Cardiac muscle cell (in vitro differentiated cells and primary cell): ENCODE data around the gene GPR27. TPM values are rescaled to one million over a fixed set of nuclear protein-coding genes. Genes with fewer than 3 reads are reported as not detected.

ENCODE experiments used
- DNase-seq, 2 donors: peaks; one replicate each; pipeline versions ENCODE4 v3.0.0 to v3.0.0-alpha.2; 2010 to 2017; ENCODE audit warnings: low read depth in 1 of 2, low spot score in 1 of 2
- H3K27ac ChIP-seq: fragments of 200-600 bp; sonication (generic); 2 replicates; pipeline ENCODE4 v1.5.1; 2016
- H3K27me3 ChIP-seq: fragments of 200-600 bp; sonication (generic); 2 replicates; pipeline ENCODE4 v1.6.0; 2016; ENCODE audit warnings: control low read depth
- H3K36me3 ChIP-seq: fragments of 200-600 bp; sonication (generic); 2 replicates; pipeline ENCODE4 v1.5.1; 2016; ENCODE audit warnings: control low read depth
- H3K4me1 ChIP-seq: fragments of 200-600 bp; sonication (generic); 2 replicates; pipeline ENCODE4 v1.8.1; 2017; ENCODE audit warnings: low read depth, mild to moderate bottlenecking, mixed run types
- H3K4me3 ChIP-seq: fragments of 200-600 bp; sonication (generic); 2 replicates; pipeline ENCODE4 v1.5.1; 2016; ENCODE audit warnings: mild to moderate bottlenecking
- H3K9me3 ChIP-seq: fragments of 200-600 bp; sonication (generic); 2 replicates; pipeline ENCODE4 v1.5.1; 2017; ENCODE audit warnings: low read depth, mild to moderate bottlenecking, control low read depth
- CTCF ChIP-seq: IDR thresholded peaks from 2 replicates; pipeline ENCODE4 v1.5.1; 2012; ENCODE audit warnings: low read depth, mild to moderate bottlenecking, low read length
- polyA plus RNA-seq: library from polyadenylated mRNA; unstranded; fragments of >200 nt; fragmentation: Nextera tagmentation; extraction: Ambion mirVana; gene quantifications from 2 replicates; pipeline ENCODE4 v1.2.1, GENCODE V29; 2016
- total RNA-seq: library from RNA; depleted of rRNA; stranded (reverse); fragments of >200 nt; gene quantifications from 2 replicates; pipeline ENCODE4 v1.2.3, GENCODE V29; 2016

Gene GPR27
- total and polyA plus RNA-seq, 2 experiments from 2014 or later, result 12.9 to 23.8 TPM

- Histone ChIP-seq H3K4me3 (peak overlapping the region; percentile 40), H3K9me3 (no peaks in the 10 kb centered on the region), H3K36me3 (no peaks in the 10 kb centered on the region), H3K27ac (no peak overlapping the region), H3K27me3 (peaks cover 71% of the 10 kb centered on the region), H3K4me1 (no peaks in the 10 kb centered on the region)
- TF ChIP-seq CTCF, result no peak
- DNase-seq, result no peak
These were observed 32.0 kb downstream of the GPR27 start for GRCh38 chr3:71785532-71786216.

GRCh38 chr3:71786217-71786549 lies 32.5 kb downstream of the GPR27 start:
- no peaks in the 10 kb centered on the region for H3K9me3 ChIP-seq
- no peaks in the 10 kb centered on the region for H3K36me3 ChIP-seq
- H3K4me1 ChIP-seq, result no peaks in the 10 kb centered on the region
- no peak overlapping the region for H3K27ac ChIP-seq
- no peak for DNase-seq
- no peak overlapping the region for H3K4me3 ChIP-seq
- peaks cover 66% of the 10 kb centered on the region for H3K27me3 ChIP-seq
- no peak for TF ChIP-seq CTCF

- Histone ChIP-seq H3K27ac (no peak overlapping the region), H3K36me3 (no peaks in the 10 kb centered on the region), H3K27me3 (peaks cover 62% of the 10 kb centered on the region), H3K4me1 (no peaks in the 10 kb centered on the region), H3K9me3 (no peaks in the 10 kb centered on the region), H3K4me3 (no peak overlapping the region)
- DNase-seq, result no peak
- TF ChIP-seq CTCF, result no peak
These were observed 32.9 kb downstream of the GPR27 start for GRCh38 chr3:71786551-71786950.

- H3K9me3 ChIP-seq, result no peaks in the 10 kb centered on the region
- no peaks in the 10 kb centered on the region for H3K4me1 ChIP-seq
- no peak overlapping the region for H3K27ac ChIP-seq
- no peaks in the 10 kb centered on the region for H3K36me3 ChIP-seq
- no peak for TF ChIP-seq CTCF
- H3K27me3 ChIP-seq, result peaks cover 48% of the 10 kb centered on the region
- H3K4me3 ChIP-seq, result no peak overlapping the region
- no peak for DNase-seq
These were observed 34.3 kb downstream of the GPR27 start for GRCh38 chr3:71787851-71788405.

- no peak for DNase-seq
- Histone ChIP-seq H3K9me3 (no peaks in the 10 kb centered on the region), H3K4me1 (no peaks in the 10 kb centered on the region), H3K36me3 (no peaks in the 10 kb centered on the region), H3K4me3 (no peak overlapping the region), H3K27ac (no peak overlapping the region), H3K27me3 (peaks cover 28% of the 10 kb centered on the region)
- TF ChIP-seq CTCF, result no peak
These were observed 36.3 kb downstream of the GPR27 start for GRCh38 chr3:71789922-71790321.
